Natural killer cell (primary cell): ENCODE results near the gene RALGPS1. TPM values are rescaled to one million over a fixed set of nuclear protein-coding genes. Genes with fewer than 3 reads are reported as not detected.

Experiments
- ATAC-seq, 3 donors: fragments of 150-1000 bp in 2 of 3; fragments of 200-7000 bp in 1 of 3; cut with Tn5 transposase; 1 replicate in 1 of 3; 2 replicates in 2 of 3; pipeline ENCODE4 v1.10.0; 2021; ENCODE audit warnings: mild to moderate bottlenecking in 2 of 3, moderate library complexity in 2 of 3
- DNase-seq, 2 donors: peaks; one replicate each; pipeline versions ENCODE4 v3.0.0 to v3.0.0-alpha.2; 2013 to 2021; ENCODE audit warnings: mixed read lengths in 1 of 2
- H3K27ac ChIP-seq: one replicate; pipeline ENCODE4 v1.5.1; 2013; ENCODE audit warnings: mild to moderate bottlenecking, low read length
- H3K27me3 ChIP-seq: one replicate; pipeline ENCODE4 v1.6.1; 2013; ENCODE audit warnings: low read length; ENCODE audit not compliant: control insufficient read depth, insufficient read depth
- H3K36me3 ChIP-seq: one replicate; pipeline ENCODE4 v1.6.1; 2013; ENCODE audit warnings: low read length; ENCODE audit not compliant: control insufficient read depth, insufficient read depth
- H3K4me1 ChIP-seq: one replicate; pipeline ENCODE4 v1.6.1; 2013; ENCODE audit warnings: low read length; ENCODE audit not compliant: control insufficient read depth, insufficient read depth
- H3K4me3 ChIP-seq: one replicate; pipeline ENCODE4 v1.5.1; 2013; ENCODE audit warnings: low read length
- H3K9me3 ChIP-seq: one replicate; pipeline ENCODE4 v1.6.1; 2013; ENCODE audit warnings: low read length; ENCODE audit not compliant: control insufficient read depth, insufficient read depth
- H3K27ac Mint-ChIP-seq, 2 donors: one replicate each; pipeline ENCODE4 v1.8.0; 2022; ENCODE audit warnings: mild to moderate bottlenecking in 2 of 2, mixed read lengths in 2 of 2, moderate library complexity in 1 of 2
- H3K27me3 Mint-ChIP-seq, 2 donors: one replicate each; pipeline ENCODE4 v1.8.0; 2022; ENCODE audit warnings: low read depth in 2 of 2, mixed read lengths in 2 of 2
- H3K36me3 Mint-ChIP-seq: one replicate; pipeline ENCODE4 v1.8.0; 2022; ENCODE audit warnings: mixed read lengths
- H3K4me1 Mint-ChIP-seq, 2 donors: one replicate each; pipeline ENCODE4 v1.8.0; 2022; ENCODE audit warnings: mixed read lengths in 2 of 2
- H3K4me3 Mint-ChIP-seq: one replicate; pipeline ENCODE4 v1.8.0; 2022; ENCODE audit warnings: mild to moderate bottlenecking, moderate library complexity, mixed read lengths
- H3K9me3 Mint-ChIP-seq, 2 donors: one replicate each; pipeline ENCODE4 v1.8.0; 2022; ENCODE audit warnings: mixed read lengths in 2 of 2
- WGBS: methylation state at CpG from one replicate; pipeline ENCODE4 v1.1.7; 2013; ENCODE audit warnings: missing lambda C conversion rate; ENCODE audit not compliant: insufficient coverage; 5-methylcytosine and 5-hydroxymethylcytosine counted together
- intact Hi-C: fragments of 100-400 bp; cut with micrococcal nuclease; formaldehyde crosslinking; loops from one replicate; pipeline ENCODE4 v1.14.2; 2022
- total RNA-seq, 4 donors: library from RNA; stranded (reverse); fragments of 120-200 nt in 1 of 4; gene quantifications; one replicate each; pipeline versions ENCODE4 v1.2.3 to v1.2.4, GENCODE V29; 2013 to 2022
- TF ChIP-seq, protein P1 (sequence below): fragments of 200-600 bp; IDR thresholded peaks from one replicate; pipeline ENCODE4 v1.8.0; 2022; ENCODE audit warnings: antibody characterized with exemption

The RALGPS1 gene
- total RNA-seq, 3 donors from 2014 or later (not counting 1 experiment from before 2014, with no cell fraction given) = 11.9 to 21.2 (median 13.2) TPM

DNA sequence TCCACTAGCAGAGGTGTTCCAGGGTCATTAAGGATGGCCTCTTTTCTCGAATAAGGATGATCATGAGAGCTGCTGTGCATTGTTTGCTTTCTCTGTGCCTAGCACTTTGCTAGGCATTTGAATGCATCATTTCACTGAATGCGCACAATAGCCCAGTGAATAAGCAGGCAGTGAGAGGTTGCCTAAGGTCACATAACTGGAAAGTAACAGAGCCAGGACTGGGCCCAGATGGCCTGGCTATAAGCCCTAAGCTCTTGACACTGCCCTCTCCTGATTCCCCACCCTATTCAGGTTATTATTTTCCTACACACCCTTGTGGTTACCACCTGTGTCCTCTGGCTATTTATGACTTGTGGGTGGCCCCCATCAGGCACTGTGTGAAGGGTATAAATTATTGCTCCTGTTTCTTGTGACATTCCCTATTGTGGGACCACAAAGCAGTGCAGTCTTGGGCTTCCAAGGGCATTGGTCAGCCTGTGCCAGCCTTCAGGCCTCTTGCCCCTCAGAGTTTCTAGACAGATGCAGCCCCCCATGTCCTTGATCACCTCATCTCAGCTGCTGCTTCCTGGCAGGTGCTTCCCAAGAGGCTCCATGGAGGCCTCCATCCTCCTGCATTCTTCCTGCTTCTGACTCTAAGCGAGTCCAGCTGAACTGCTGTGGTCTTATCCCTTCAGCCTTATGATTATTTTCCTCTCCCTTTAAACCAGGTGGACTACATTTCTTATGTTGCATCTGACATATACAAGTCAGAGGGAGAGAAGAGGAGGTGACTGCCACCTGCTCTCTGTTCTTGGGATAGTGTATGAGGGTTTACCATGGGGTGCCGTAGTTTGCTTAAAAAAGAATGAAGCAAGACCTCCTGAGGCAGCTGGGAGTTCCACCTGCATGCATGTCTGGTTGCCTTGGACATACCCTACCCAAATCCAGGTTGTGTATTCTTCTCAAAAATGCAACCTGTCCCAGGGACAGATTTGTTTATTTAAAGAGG lies 160.3 kb downstream of the RALGPS1 start:
- no peaks in the 10 kb centered on the region for H3K36me3 ChIP-seq
- intact Hi-C loops = no loop called here
- DNase-seq = no peak
- H3K27ac Mint-ChIP-seq = no peak overlapping the region
- 91% methylated on average over 4 of the region's 4 CpGs for WGBS
- H3K36me3 Mint-ChIP-seq = peaks cover 16% of the 10 kb centered on the region
- H3K4me1 ChIP-seq = no peaks in the 10 kb centered on the region
- H3K9me3 ChIP-seq = no peaks in the 10 kb centered on the region
- no peak for ATAC-seq
- peaks cover 0 to 3% of the 10 kb centered on the region in 2 donors for H3K9me3 Mint-ChIP-seq
- no peak overlapping the region for H3K4me3 ChIP-seq
- no peak overlapping the region for H3K4me3 Mint-ChIP-seq
- peaks cover 0 to 4% of the 10 kb centered on the region in 2 donors for H3K27me3 Mint-ChIP-seq
- no peaks in the 10 kb centered on the region for H3K27me3 ChIP-seq
- TF ChIP-seq, protein P1, sequence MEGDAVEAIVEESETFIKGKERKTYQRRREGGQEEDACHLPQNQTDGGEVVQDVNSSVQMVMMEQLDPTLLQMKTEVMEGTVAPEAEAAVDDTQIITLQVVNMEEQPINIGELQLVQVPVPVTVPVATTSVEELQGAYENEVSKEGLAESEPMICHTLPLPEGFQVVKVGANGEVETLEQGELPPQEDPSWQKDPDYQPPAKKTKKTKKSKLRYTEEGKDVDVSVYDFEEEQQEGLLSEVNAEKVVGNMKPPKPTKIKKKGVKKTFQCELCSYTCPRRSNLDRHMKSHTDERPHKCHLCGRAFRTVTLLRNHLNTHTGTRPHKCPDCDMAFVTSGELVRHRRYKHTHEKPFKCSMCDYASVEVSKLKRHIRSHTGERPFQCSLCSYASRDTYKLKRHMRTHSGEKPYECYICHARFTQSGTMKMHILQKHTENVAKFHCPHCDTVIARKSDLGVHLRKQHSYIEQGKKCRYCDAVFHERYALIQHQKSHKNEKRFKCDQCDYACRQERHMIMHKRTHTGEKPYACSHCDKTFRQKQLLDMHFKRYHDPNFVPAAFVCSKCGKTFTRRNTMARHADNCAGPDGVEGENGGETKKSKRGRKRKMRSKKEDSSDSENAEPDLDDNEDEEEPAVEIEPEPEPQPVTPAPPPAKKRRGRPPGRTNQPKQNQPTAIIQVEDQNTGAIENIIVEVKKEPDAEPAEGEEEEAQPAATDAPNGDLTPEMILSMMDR = no peak
- no peak overlapping the region for H3K27ac ChIP-seq
- no peaks in the 10 kb centered on the region for H3K4me1 Mint-ChIP-seq

DNA sequence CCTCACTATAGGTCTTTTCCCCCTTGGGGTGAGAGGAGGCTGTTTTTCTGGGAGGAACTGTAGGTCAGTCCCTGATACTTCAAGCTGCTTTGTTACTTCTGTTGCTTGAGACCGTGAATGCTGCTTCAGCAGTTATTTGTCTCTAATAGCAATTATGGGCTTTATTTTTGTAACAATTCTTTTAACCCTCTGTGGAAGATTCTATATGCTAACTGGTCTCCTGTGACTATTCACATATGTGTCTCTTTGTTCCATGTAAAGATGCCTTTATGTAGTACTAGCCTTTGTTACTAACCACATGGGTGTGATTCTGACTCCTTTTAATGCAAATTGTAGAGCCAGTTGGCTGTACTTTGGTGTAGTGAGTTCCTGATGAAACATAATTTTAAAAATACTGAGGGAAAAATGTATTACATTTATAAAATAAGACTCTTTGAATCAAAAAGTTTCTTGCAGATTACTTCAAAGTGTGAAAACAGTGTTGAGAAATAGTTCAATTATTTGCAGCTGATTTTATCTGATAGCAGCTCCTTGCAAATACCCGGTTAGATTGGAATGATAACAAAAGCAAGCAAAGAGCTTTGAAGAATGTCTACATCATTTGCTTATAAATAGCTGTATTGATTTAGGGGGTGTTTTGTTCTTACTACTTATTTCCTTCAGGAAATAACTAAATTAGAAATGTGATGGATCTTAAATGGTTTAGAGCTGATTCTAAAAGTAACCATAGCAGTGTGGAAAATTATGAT lies 161.2 kb downstream of the RALGPS1 start:
- H3K36me3 Mint-ChIP-seq = peaks cover 16% of the 10 kb centered on the region
- H3K27ac Mint-ChIP-seq = no peak overlapping the region
- peaks cover 0 to 3% of the 10 kb centered on the region in 2 donors for H3K9me3 Mint-ChIP-seq
- no peaks in the 10 kb centered on the region for H3K4me1 Mint-ChIP-seq
- Histone ChIP-seq H3K27ac (no peak overlapping the region), H3K9me3 (no peaks in the 10 kb centered on the region), H3K36me3 (no peaks in the 10 kb centered on the region), H3K4me3 (no peak overlapping the region), H3K27me3 (no peaks in the 10 kb centered on the region), H3K4me1 (no peaks in the 10 kb centered on the region)
- no peak for DNase-seq
- no peak for ATAC-seq
- 91% methylated on average over 2 of the region's 2 CpGs for WGBS
- intact Hi-C loops = no loop called here
- TF ChIP-seq, protein P1 = no peak
- H3K4me3 Mint-ChIP-seq = no peak overlapping the region
- peaks cover 0 to 4% of the 10 kb centered on the region in 2 donors for H3K27me3 Mint-ChIP-seq

DNA sequence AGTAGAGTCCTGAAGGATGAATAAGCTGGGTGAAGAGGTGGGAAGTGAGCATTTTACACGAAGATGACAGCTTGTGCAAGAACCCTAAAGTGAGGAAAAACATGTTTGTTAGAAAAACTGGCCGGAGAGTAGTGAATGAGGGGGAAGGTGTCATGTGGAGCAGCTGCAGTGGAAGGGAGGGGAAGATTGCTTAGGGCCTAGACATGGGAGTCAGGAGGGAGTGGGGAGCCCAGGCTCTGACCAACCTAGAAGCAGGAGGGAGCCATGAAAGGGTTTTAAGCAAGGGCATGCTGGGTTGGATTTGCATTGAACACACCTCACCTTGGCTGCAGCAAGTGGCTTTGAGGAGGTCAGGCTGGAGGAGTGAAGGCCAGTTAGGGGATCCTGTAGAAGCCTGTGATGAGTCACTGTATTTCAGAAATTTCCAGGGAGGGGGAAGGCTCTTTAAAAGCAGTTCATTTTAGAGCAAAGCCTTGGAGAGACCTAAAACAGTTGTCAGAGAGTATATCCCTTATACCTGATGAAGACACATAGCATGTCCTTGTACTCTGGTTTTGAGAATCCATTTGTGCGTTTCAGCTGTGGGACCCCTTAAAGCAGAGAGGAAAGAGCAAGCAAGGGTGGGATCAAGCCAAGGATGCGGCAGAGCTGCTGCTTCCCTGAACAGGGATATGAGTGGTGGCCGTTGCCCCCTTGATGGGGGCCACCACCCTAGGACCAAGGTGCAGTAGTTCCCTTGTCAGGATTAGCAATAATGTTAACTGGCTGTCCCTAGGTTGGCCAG lies 162.5 kb downstream of the RALGPS1 start:
- H3K4me1 ChIP-seq = no peaks in the 10 kb centered on the region
- no peaks in the 10 kb centered on the region for H3K4me1 Mint-ChIP-seq
- H3K27ac ChIP-seq = no peak overlapping the region
- no peak overlapping the region for H3K4me3 Mint-ChIP-seq
- H3K4me3 ChIP-seq = no peak overlapping the region
- no peaks in the 10 kb centered on the region for H3K9me3 Mint-ChIP-seq
- DNase-seq (no peak), ATAC-seq (no peak)
- H3K27me3 Mint-ChIP-seq = peaks cover 0 to 4% of the 10 kb centered on the region in 2 donors
- H3K27me3 ChIP-seq = no peaks in the 10 kb centered on the region
- intact Hi-C loops = no loop called here
- H3K9me3 ChIP-seq = no peaks in the 10 kb centered on the region
- peaks cover 5% of the 10 kb centered on the region for H3K36me3 Mint-ChIP-seq
- H3K27ac Mint-ChIP-seq = no peak overlapping the region
- TF ChIP-seq, protein P1 = no peak
- 93% methylated on average over 5 of the region's 5 CpGs for WGBS
- H3K36me3 ChIP-seq = no peaks in the 10 kb centered on the region
